NB4 (cell line): ENCODE results near the gene PINK1.

ENCODE experiments used
- DNase-seq: peaks from one replicate; pipeline ENCODE4 v3.0.0; 2010; ENCODE audit warnings: low read depth
- H3K4me3 ChIP-seq: one replicate; pipeline ENCODE4 v1.5.1; 2011; ENCODE audit warnings: mild to moderate bottlenecking, low read depth, low read length, moderate library complexity
- CTCF ChIP-seq: IDR thresholded peaks from one replicate; pipeline ENCODE4 v1.5.1; 2012; ENCODE audit warnings: low read depth, low read length
- MAX ChIP-seq: IDR thresholded peaks from 2 replicates; pipeline ENCODE4 v1.6.1; 2011; ENCODE audit warnings: low read depth, low read length
- MYC ChIP-seq: IDR thresholded peaks from 2 replicates; pipeline ENCODE4 v1.6.1; 2011; ENCODE audit warnings: low read depth, low read length
- POLR2A ChIP-seq: IDR thresholded peaks from 2 replicates; pipeline ENCODE4 v1.6.1; 2011; ENCODE audit warnings: mild to moderate bottlenecking; ENCODE audit not compliant: insufficient read length; ENCODE audit errors: extremely low read depth

Gene PINK1

GRCh38 chr1:20589331-20590278 is 43.7 kb upstream of the PINK1 start:
- peak; percentile 48 for DNase-seq
- TF ChIP-seq MYC, result no peak
- peak overlapping the region; percentile 21 for H3K4me3 ChIP-seq

- no peak overlapping the region for H3K4me3 ChIP-seq
- peak; percentile 83 for TF ChIP-seq MYC
- TF ChIP-seq MAX, result peak; percentile 88
- TF ChIP-seq CTCF, result no peak
- DNase-seq, result peak; percentile 96
Observed at GRCh38 chr1:20590306-20590777, 42.9 kb upstream of the PINK1 start.

- DNase-seq, result no peak
- TF ChIP-seq POLR2A, result no peak
- no peak for TF ChIP-seq MAX
- TF ChIP-seq CTCF, result no peak
- no peak for TF ChIP-seq MYC
- no peak overlapping the region for H3K4me3 ChIP-seq
Observed at GRCh38 chr1:20593756-20594155, 39.5 kb upstream of the PINK1 start.

- TF ChIP-seq POLR2A (no peak), MAX (no peak), MYC (no peak), CTCF (no peak)
- no peak overlapping the region for H3K4me3 ChIP-seq
- no peak for DNase-seq
Observed at GRCh38 chr1:20594746-20595145, 38.5 kb upstream of the PINK1 start.

GRCh38 chr1:20596106-20596505 is 37.2 kb upstream of the PINK1 start:
- H3K4me3 ChIP-seq, result no peak overlapping the region
- no peak for DNase-seq
- TF ChIP-seq CTCF, result no peak
- TF ChIP-seq POLR2A, result no peak
- no peak for TF ChIP-seq MYC
- TF ChIP-seq MAX, result no peak

GRCh38 chr1:20597650-20598049 is 35.6 kb upstream of the PINK1 start:
- TF ChIP-seq MAX, result no peak
- no peak for TF ChIP-seq POLR2A
- TF ChIP-seq CTCF, result no peak
- no peak for TF ChIP-seq MYC
- H3K4me3 ChIP-seq, result no peak overlapping the region
- DNase-seq, result peak; percentile 34
